HepG2 (cell line): ENCODE results near the gene TCTN2.

Experiments
- BCL6 ChIP-seq: IDR thresholded peaks from 2 replicates; pipeline ENCODE4 v1.6.1; 2016; ENCODE audit warnings: missing genetic modification reagents, missing compliant biosample characterization
- ESRRA ChIP-seq: sonication (generic); formaldehyde crosslinking; IDR thresholded peaks from 2 replicates; pipeline ENCODE4 v1.5.1; 2020; ENCODE audit warnings: mild to moderate bottlenecking, low read depth, missing genetic modification reagents
- POLR2A ChIP-seq, 2 experiments: IDR thresholded peaks; 2 replicates each; pipeline ENCODE4 v1.6.1; 2011; ENCODE audit warnings: low read depth in 2 of 2, low read length in 2 of 2, mild to moderate bottlenecking in 1 of 2, moderate library complexity in 1 of 2; ENCODE audit not compliant: insufficient read depth in 1 of 2
- SRY ChIP-seq: sonication (generic); formaldehyde crosslinking; IDR thresholded peaks from 2 replicates; pipeline ENCODE4 v1.8.0; 2022; ENCODE audit warnings: mild to moderate bottlenecking, missing genetic modification reagents
- TAF1 ChIP-seq: sonication (generic); formaldehyde crosslinking; IDR thresholded peaks from 2 replicates; pipeline ENCODE4 v1.4.0; 2020; ENCODE audit warnings: missing genetic modification reagents
- TGIF2 ChIP-seq: IDR thresholded peaks from 2 replicates; pipeline ENCODE4 v1.6.1; 2016; ENCODE audit warnings: control low read depth, missing compliant biosample characterization
- YY1 ChIP-seq: IDR thresholded peaks from 2 replicates; pipeline ENCODE4 v1.6.1; 2011; ENCODE audit warnings: low read length, low read depth, moderate library complexity, mild to moderate bottlenecking; ENCODE audit not compliant: insufficient read depth, insufficient replicate concordance
- ZC3H4 ChIP-seq: sonication (generic); formaldehyde crosslinking; IDR thresholded peaks from 2 replicates; pipeline ENCODE4 v1.4.0; 2020; ENCODE audit warnings: missing genetic modification reagents, borderline replicate concordance
- ZNF558 ChIP-seq: sonication (generic); formaldehyde crosslinking; IDR thresholded peaks from 2 replicates; pipeline ENCODE4 v1.9.0; 2022; ENCODE audit warnings: mild to moderate bottlenecking, missing genetic modification reagents, borderline replicate concordance
- ZNF589 ChIP-seq: sonication (generic); formaldehyde crosslinking; conservative IDR thresholded peaks from 2 replicates; pipeline ENCODE4 v1.8.0; 2022; ENCODE audit warnings: mild to moderate bottlenecking, moderate library complexity, missing genetic modification reagents
- TF ChIP-seq, protein P1 (sequence below): sonication (generic); formaldehyde crosslinking; IDR thresholded peaks from 2 replicates; pipeline ENCODE4 v1.8.1; 2023; ENCODE audit warnings: missing genetic modification reagents, mild to moderate bottlenecking, borderline replicate concordance
- TF ChIP-seq, protein P2 (sequence below): sonication (generic); formaldehyde crosslinking; IDR thresholded peaks from 2 replicates; pipeline ENCODE4 v1.8.1; 2023; ENCODE audit warnings: mild to moderate bottlenecking, moderate library complexity, missing genetic modification reagents
- TF ChIP-seq, protein P3 (sequence below): IDR thresholded peaks from 2 replicates; pipeline ENCODE4 v1.6.1; 2016

DNA sequence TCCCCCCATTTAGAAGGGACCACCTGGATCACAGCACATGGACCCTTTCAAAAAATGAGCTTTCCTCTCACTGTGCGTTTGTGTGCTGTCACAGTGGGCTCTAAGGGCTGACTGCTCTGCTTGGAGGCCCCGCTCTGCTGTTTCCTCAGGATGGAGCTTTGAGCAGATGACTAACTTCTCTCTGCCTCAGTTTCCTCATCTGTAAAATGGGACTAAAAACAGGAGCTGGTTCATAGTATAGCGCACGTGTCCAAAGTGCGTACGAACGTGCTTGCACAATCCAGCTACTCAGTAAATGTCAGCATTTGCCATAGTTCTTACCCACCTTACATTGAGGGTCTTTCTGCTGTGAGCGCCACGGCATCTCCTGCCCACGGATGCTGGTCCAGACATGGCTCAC, 78.4 kb downstream of the TCTN2 start:
- TF ChIP-seq POLR2A (IDR thresholded peaks at IDR 0.05; ENCODE audit: insufficient read depth in 1 of 2, low read depth in 2 of 2, low read length in 2 of 2) (no peak), BCL6 (CRISPR knock-in tag) (no peak), TGIF2 (CRISPR knock-in tag) (no peak), YY1 (no peak), SRY (CRISPR knock-in tag) (no peak), TAF1 (CRISPR knock-in tag) (no peak), ZNF589 (CRISPR knock-in tag) (no peak), ESRRA (CRISPR knock-in tag) (no peak), ZC3H4 (no peak), ZNF558 (CRISPR knock-in tag) (no peak)
- TF ChIP-seq, protein P1, sequence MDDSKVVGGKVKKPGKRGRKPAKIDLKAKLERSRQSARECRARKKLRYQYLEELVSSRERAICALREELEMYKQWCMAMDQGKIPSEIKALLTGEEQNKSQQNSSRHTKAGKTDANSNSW (CRISPR knock-in tag), result no peak
- TF ChIP-seq, protein P2, sequence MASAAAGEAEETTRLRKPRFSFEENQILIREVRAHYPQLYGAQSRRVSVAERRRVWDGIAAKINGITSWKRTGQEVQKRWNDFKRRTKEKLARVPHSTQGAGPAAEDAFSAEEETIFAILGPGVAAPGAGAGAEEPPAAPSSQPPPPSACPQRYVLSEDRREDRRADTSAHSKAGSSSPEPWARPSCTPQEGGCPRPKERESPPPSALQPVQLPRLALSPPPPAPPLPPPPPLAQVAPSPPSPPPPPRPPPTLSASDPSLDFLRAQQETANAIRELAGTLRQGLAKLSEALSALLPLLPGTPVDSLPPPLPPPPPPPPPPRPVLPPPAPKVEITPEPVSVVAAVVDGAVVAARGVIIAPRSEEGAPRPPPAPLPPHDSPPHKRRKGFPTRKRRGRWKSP (CRISPR knock-in tag), result no peak
- TF ChIP-seq, protein P3, sequence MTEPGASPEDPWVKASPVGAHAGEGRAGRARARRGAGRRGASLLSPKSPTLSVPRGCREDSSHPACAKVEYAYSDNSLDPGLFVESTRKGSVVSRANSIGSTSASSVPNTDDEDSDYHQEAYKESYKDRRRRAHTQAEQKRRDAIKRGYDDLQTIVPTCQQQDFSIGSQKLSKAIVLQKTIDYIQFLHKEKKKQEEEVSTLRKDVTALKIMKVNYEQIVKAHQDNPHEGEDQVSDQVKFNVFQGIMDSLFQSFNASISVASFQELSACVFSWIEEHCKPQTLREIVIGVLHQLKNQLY (CRISPR knock-in tag), result no peak
